GM23338 (cell line): ENCODE data around the gene ASPRV1. TPM values are rescaled to one million over a fixed set of nuclear protein-coding genes. Genes with fewer than 3 reads are reported as not detected.

Experiments
- ATAC-seq: fragments of 200-7000 bp; cut with Tn5 transposase; 3 replicates; pipeline ENCODE4 v1.9.1; 2020
- DNase-seq: peaks from one replicate; pipeline ENCODE4 v3.0.0-alpha.2; 2015; ENCODE audit warnings: low spot score
- H2AFZ ChIP-seq: fragments of 200-600 bp; sonication (generic); 2 replicates; pipeline ENCODE4 v1.8.0; 2016; ENCODE audit warnings: antibody characterized with exemption, mild to moderate bottlenecking, moderate library complexity
- H3F3A ChIP-seq: fragments of 200-600 bp; sonication (generic); replicated peaks from 2 replicates; pipeline ENCODE4 v1.8.0; 2017; ENCODE audit warnings: antibody characterized with exemption, mixed run types, low read depth
- H3K27ac ChIP-seq: fragments of 200-600 bp; sonication (generic); 2 replicates; pipeline ENCODE4 v1.6.1; 2016; ENCODE audit warnings: low read depth
- H3K27me3 ChIP-seq: fragments of 200-600 bp; sonication (generic); 2 replicates; pipeline ENCODE4 v1.8.0; 2016; ENCODE audit warnings: mild to moderate bottlenecking, mixed run types, moderate library complexity; ENCODE audit not compliant: insufficient read depth
- H3K36me3 ChIP-seq: fragments of 200-600 bp; sonication (generic); 2 replicates; pipeline ENCODE4 v1.8.0; 2016; ENCODE audit warnings: mild to moderate bottlenecking; ENCODE audit not compliant: insufficient read depth
- H3K4me1 ChIP-seq: fragments of 200-600 bp; sonication (generic); 2 replicates; pipeline ENCODE4 v1.8.0; 2016; ENCODE audit warnings: mild to moderate bottlenecking, moderate library complexity; ENCODE audit not compliant: insufficient read depth
- H3K4me2 ChIP-seq: fragments of 200-600 bp; sonication (generic); 2 replicates; pipeline ENCODE4 v1.7.1; 2017; ENCODE audit warnings: mixed run types
- H3K4me3 ChIP-seq: fragments of 200-600 bp; sonication (generic); 2 replicates; pipeline ENCODE4 v1.6.1; 2016; ENCODE audit warnings: mixed run types
- H3K79me2 ChIP-seq: fragments of 200-600 bp; sonication (generic); replicated peaks from 2 replicates; pipeline ENCODE4 v1.8.0; 2017; ENCODE audit warnings: mild to moderate bottlenecking; ENCODE audit not compliant: insufficient read depth
- H3K9me2 ChIP-seq: fragments of 200-600 bp; sonication (generic); 2 replicates; pipeline ENCODE4 v1.8.0; 2017; ENCODE audit not compliant: insufficient read depth
- H4K20me1 ChIP-seq: fragments of 200-600 bp; sonication (generic); replicated peaks from 2 replicates; pipeline ENCODE4 v1.8.0; 2017; ENCODE audit warnings: mild to moderate bottlenecking; ENCODE audit not compliant: insufficient read depth
- H3K27ac Mint-ChIP-seq: 2 replicates; pipeline ENCODE4 v1.8.0; 2020; ENCODE audit warnings: inconsistent platforms, mild to moderate bottlenecking, moderate library complexity, mixed read lengths
- H3K27me3 Mint-ChIP-seq: 3 replicates; pipeline ENCODE4 v1.8.0; 2022; ENCODE audit warnings: low read depth, mild to moderate bottlenecking, moderate library complexity, mixed read lengths, inconsistent platforms; ENCODE audit not compliant: insufficient read depth, poor library complexity
- H3K36me3 Mint-ChIP-seq: 3 replicates; pipeline ENCODE4 v1.8.0; 2021; ENCODE audit warnings: low read depth, mild to moderate bottlenecking, inconsistent platforms, moderate library complexity, mixed read lengths
- H3K4me1 Mint-ChIP-seq: 3 replicates; pipeline ENCODE4 v1.8.0; 2020; ENCODE audit warnings: mild to moderate bottlenecking, inconsistent platforms, mixed read lengths
- H3K4me3 Mint-ChIP-seq: 3 replicates; pipeline ENCODE4 v1.8.0; 2021; ENCODE audit warnings: moderate library complexity, mild to moderate bottlenecking, inconsistent platforms, mixed read lengths
- H3K9me3 Mint-ChIP-seq: 3 replicates; pipeline ENCODE4 v1.8.0; 2020; ENCODE audit warnings: moderate library complexity, mild to moderate bottlenecking, inconsistent platforms, mixed read lengths
- CREB1 ChIP-seq: fragments of 250-450 bp; sonication (Bioruptor Pico); IDR thresholded peaks from 2 replicates; pipeline ENCODE4 v1.5.0; 2020; ENCODE audit warnings: low read depth, mild to moderate bottlenecking, moderate library complexity
- CTCF ChIP-seq, 2 experiments: fragments of 200-600 bp in 1 of 2; sonication (generic) in 1 of 2; conservative IDR thresholded peaks; 2 replicates each; pipeline versions ENCODE4 v1.5.1 to v1.6.1; 2016 to 2017; ENCODE audit warnings: antibody characterized with exemption in 2 of 2, low read depth in 2 of 2, mild to moderate bottlenecking in 2 of 2, moderate library complexity in 1 of 2
- EZH2 ChIP-seq: fragments of 200-600 bp; sonication (generic); IDR thresholded peaks from one replicate; pipeline ENCODE4 v1.8.0; 2017; ENCODE audit warnings: antibody characterized with exemption, mild to moderate bottlenecking, low read depth; ENCODE audit not compliant: unreplicated experiment
- EZH2phosphoT487 ChIP-seq: fragments of 200-600 bp; sonication (generic); IDR thresholded peaks from one replicate; pipeline ENCODE4 v1.8.1; 2018; ENCODE audit warnings: antibody characterized with exemption; ENCODE audit not compliant: unreplicated experiment
- JUNB ChIP-seq: IDR thresholded peaks from one replicate; pipeline ENCODE4 v1.6.1; 2016; ENCODE audit warnings: antibody characterized with exemption; ENCODE audit not compliant: unreplicated experiment
- NANOG ChIP-seq: IDR thresholded peaks from 2 replicates; pipeline ENCODE4 v1.6.1; 2016; ENCODE audit warnings: antibody characterized with exemption, borderline replicate concordance
- STAT1 ChIP-seq: IDR thresholded peaks from one replicate; pipeline ENCODE4 v1.6.1; 2016; ENCODE audit warnings: antibody characterized with exemption; ENCODE audit not compliant: unreplicated experiment
- ZNF114 ChIP-seq: fragments of 250-450 bp; sonication (Bioruptor Pico); IDR thresholded peaks from 2 replicates; pipeline ENCODE4 v1.5.0; 2020; ENCODE audit warnings: mild to moderate bottlenecking, moderate library complexity
- ZNF331 ChIP-seq: fragments of 250-450 bp; sonication (Bioruptor Pico); IDR thresholded peaks from 2 replicates; pipeline ENCODE4 v1.5.0; 2020; ENCODE audit warnings: low read depth, mild to moderate bottlenecking, moderate library complexity
- polyA plus RNA-seq: library from polyadenylated mRNA; unstranded; fragments of >200 nt; fragmentation: Nextera tagmentation; extraction: Ambion mirVana; gene quantifications from 2 replicates; pipeline ENCODE4 v1.2.1, GENCODE V29; 2016
- total RNA-seq: library from RNA; depleted of rRNA; stranded (reverse); fragments of >200 nt; shearing (Covaris generic); gene quantifications from 2 replicates; pipeline ENCODE4 v1.2.3, GENCODE V29; 2014
- TF ChIP-seq, protein P1 (sequence below): IDR thresholded peaks from 2 replicates; pipeline ENCODE4 v1.6.1; 2016; ENCODE audit warnings: antibody characterized with exemption
- TF ChIP-seq, protein P2 (sequence below): IDR thresholded peaks from one replicate; pipeline ENCODE4 v1.6.1; 2018; ENCODE audit warnings: antibody characterized with exemption; ENCODE audit not compliant: unreplicated experiment

The ASPRV1 gene
- total and polyA plus RNA-seq, 2 experiments from 2014 or later, result 0.60 to 1.4 TPM

- TF ChIP-seq CTCF (conservative IDR thresholded peaks at IDR 0.05; ENCODE audit: low read depth in 2 of 2), result no peak
- TF ChIP-seq EZH2phosphoT487, result no peak
Measured at GRCh38 chr2:69958480-69958879, 3.0 kb downstream of the ASPRV1 start (continued).

DNA sequence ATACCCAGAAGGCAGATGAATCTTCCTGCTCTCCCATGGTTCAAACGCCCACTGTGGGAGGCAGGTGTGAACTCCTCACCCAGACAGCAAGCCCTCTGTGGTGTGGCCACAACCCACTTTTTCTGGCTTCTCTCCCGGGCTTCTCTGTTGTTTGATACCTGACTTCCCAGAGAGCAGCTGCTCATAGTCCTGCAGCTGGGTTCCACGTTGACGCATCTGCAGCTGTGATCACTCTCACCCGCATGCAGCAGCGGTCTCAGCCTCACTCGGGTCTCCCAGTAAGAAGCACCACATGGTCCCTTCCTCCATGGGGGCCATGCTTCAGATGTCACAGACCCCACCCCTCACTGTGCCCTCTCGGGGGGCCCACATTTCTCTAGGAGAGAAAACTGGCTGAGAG lies 3.5 kb downstream of the ASPRV1 start:
- no peaks in the 10 kb centered on the region for H3K4me1 ChIP-seq
- peaks cover 2% of the 10 kb centered on the region for H3K27me3 Mint-ChIP-seq
- no peaks in the 10 kb centered on the region for H4K20me1 ChIP-seq
- ATAC-seq, result no peak
- no peak overlapping the region for H3K4me3 Mint-ChIP-seq
- TF ChIP-seq EZH2, result no peak
- TF ChIP-seq ZNF331, result no peak
- no peak for TF ChIP-seq JUNB
- no peak for TF ChIP-seq ZNF114 (CRISPR knock-in tag)
- TF ChIP-seq, protein P1, sequence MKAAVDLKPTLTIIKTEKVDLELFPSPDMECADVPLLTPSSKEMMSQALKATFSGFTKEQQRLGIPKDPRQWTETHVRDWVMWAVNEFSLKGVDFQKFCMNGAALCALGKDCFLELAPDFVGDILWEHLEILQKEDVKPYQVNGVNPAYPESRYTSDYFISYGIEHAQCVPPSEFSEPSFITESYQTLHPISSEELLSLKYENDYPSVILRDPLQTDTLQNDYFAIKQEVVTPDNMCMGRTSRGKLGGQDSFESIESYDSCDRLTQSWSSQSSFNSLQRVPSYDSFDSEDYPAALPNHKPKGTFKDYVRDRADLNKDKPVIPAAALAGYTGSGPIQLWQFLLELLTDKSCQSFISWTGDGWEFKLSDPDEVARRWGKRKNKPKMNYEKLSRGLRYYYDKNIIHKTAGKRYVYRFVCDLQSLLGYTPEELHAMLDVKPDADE, result no peak
- no peak for TF ChIP-seq CREB1 (CRISPR knock-in tag)
- TF ChIP-seq CTCF (conservative IDR thresholded peaks at IDR 0.05; ENCODE audit: low read depth in 2 of 2), result no peak
- H3K9me2 ChIP-seq, result peaks cover 14% of the 10 kb centered on the region; the same call in 1 of the 2 replicates
- H3F3A ChIP-seq, result no peaks in the 10 kb centered on the region
- H3K27me3 ChIP-seq, result no peaks in the 10 kb centered on the region
- H3K4me2 ChIP-seq, result no peak overlapping the region
- H3K36me3 ChIP-seq, result no peaks in the 10 kb centered on the region
- H3K27ac ChIP-seq, result no peak overlapping the region
- no peaks in the 10 kb centered on the region for H3K9me3 Mint-ChIP-seq
- no peaks in the 10 kb centered on the region; the same call in 2 of the 3 replicates for H3K4me1 Mint-ChIP-seq
- H3K36me3 Mint-ChIP-seq, result no peaks in the 10 kb centered on the region
- DNase-seq, result no peak
- no peak overlapping the region for H3K27ac Mint-ChIP-seq
- H3K79me2 ChIP-seq, result no peaks in the 10 kb centered on the region
- no peak overlapping the region for H3K4me3 ChIP-seq
- no peak overlapping the region for H2AFZ ChIP-seq

DNA sequence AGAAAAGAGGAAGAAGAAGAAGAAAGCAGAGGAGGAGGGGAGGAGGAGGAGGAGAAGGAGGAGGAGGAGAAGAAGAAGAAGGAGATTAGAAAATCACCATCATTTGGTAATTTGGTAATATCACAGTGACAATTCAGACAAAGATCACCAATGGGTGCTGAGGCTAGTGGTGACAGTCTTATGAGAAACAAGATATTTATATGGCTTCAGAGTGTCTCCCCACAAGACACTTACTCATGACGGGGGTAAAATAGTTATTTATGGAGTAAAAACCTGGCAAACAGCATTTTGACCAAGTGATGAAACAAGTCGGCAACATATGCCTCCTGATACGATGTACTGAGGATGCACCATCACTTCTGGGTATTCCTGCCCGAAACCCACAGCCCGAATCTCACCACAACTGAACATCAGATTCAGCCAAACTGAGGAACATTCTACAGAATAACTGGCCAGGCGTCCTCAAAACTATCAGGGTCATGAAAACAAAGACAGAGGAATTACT lies 4.9 kb downstream of the ASPRV1 start:
- no peak overlapping the region for H3K27ac Mint-ChIP-seq
- no peaks in the 10 kb centered on the region for H3K79me2 ChIP-seq
- no peak for TF ChIP-seq NANOG
- TF ChIP-seq, protein P2, sequence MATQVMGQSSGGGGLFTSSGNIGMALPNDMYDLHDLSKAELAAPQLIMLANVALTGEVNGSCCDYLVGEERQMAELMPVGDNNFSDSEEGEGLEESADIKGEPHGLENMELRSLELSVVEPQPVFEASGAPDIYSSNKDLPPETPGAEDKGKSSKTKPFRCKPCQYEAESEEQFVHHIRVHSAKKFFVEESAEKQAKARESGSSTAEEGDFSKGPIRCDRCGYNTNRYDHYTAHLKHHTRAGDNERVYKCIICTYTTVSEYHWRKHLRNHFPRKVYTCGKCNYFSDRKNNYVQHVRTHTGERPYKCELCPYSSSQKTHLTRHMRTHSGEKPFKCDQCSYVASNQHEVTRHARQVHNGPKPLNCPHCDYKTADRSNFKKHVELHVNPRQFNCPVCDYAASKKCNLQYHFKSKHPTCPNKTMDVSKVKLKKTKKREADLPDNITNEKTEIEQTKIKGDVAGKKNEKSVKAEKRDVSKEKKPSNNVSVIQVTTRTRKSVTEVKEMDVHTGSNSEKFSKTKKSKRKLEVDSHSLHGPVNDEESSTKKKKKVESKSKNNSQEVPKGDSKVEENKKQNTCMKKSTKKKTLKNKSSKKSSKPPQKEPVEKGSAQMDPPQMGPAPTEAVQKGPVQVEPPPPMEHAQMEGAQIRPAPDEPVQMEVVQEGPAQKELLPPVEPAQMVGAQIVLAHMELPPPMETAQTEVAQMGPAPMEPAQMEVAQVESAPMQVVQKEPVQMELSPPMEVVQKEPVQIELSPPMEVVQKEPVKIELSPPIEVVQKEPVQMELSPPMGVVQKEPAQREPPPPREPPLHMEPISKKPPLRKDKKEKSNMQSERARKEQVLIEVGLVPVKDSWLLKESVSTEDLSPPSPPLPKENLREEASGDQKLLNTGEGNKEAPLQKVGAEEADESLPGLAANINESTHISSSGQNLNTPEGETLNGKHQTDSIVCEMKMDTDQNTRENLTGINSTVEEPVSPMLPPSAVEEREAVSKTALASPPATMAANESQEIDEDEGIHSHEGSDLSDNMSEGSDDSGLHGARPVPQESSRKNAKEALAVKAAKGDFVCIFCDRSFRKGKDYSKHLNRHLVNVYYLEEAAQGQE, result no peak
- no peak for TF ChIP-seq CTCF (conservative IDR thresholded peaks at IDR 0.05; ENCODE audit: low read depth in 2 of 2)
- no peak for TF ChIP-seq EZH2
- TF ChIP-seq ZNF331, result no peak
- no peak for TF ChIP-seq STAT1
- no peak for TF ChIP-seq EZH2phosphoT487

More for the DNA sequence above, 4.9 kb downstream of the ASPRV1 start:
- Histone ChIP-seq H3F3A (no peaks in the 10 kb centered on the region), H4K20me1 (no peaks in the 10 kb centered on the region; the same call in 1 of the 2 replicates), H3K36me3 (no peaks in the 10 kb centered on the region), H3K4me3 (no peak overlapping the region), H3K27ac (no peak overlapping the region), H2AFZ (no peak overlapping the region), H3K4me1 (no peaks in the 10 kb centered on the region), H3K27me3 (no peaks in the 10 kb centered on the region), H3K4me2 (no peak overlapping the region), H3K9me2 (peaks cover 12% of the 10 kb centered on the region; the same call in 1 of the 2 replicates)
- Mint-ChIP-seq H3K4me1 (no peaks in the 10 kb centered on the region; the same call in 2 of the 3 replicates), H3K4me3 (no peak overlapping the region), H3K9me3 (no peaks in the 10 kb centered on the region), H3K36me3 (no peaks in the 10 kb centered on the region), H3K27me3 (peaks cover 2% of the 10 kb centered on the region)
- ATAC-seq (no peak), DNase-seq (no peak)
